ENCODE data around the gene SUPT5H. TPM values are rescaled to one million over a fixed set of nuclear protein-coding genes. Genes with fewer than 3 reads are reported as not detected.
A peak's percentile ranks its signal among the peaks of the same experiment; 100 is the strongest.
"Not testable (repeated sequence)": the region's sequence is repeated elsewhere in the genome, so short reads cannot be mapped to it uniquely, and the experiment has no call there.

The SUPT5H gene
- total RNA-seq, 1 experiment from 2014 or later, result 171 TPM

- Mint-ChIP-seq H3K36me3 (ENCODE audit: insufficient read depth, unreplicated experiment) (peaks cover 70% of the 10 kb centered on the region), H3K4me1 (ENCODE audit: low read depth, unreplicated experiment) (peaks cover 18% of the 10 kb centered on the region), H3K27ac (ENCODE audit: unreplicated experiment) (no peak overlapping the region), H3K4me3 (ENCODE audit: unreplicated experiment) (no peak overlapping the region), H3K9me3 (ENCODE audit: unreplicated experiment) (no peaks in the 10 kb centered on the region), H3K27me3 (ENCODE audit: insufficient read depth, unreplicated experiment) (no peaks in the 10 kb centered on the region)
- intact Hi-C loops (cut with micrococcal nuclease; ENCODE audit: unreplicated experiment), result no loop called here
- peaks cover 3% of the 10 kb centered on the region for H3K36me3 ChIP-seq (ENCODE audit: control insufficient read depth, insufficient read depth, low read length)
- H3K4me1 ChIP-seq, result peaks cover 8% of the 10 kb centered on the region
- no peaks in the 10 kb centered on the region for H3K27me3 ChIP-seq (replicated peaks; ENCODE audit: control insufficient read depth, insufficient read depth, low read length)
- no peaks in the 10 kb centered on the region for H3K9me3 ChIP-seq
- DNase-seq, result no peak
- POLR2A ChIA-PET, result no interaction called here
- no TSS peak for BruUV-seq (replicated peaks)
- H3K4me3 ChIP-seq (ENCODE audit: low read depth, low read length), result no peak overlapping the region
- CTCF ChIA-PET, result no interaction called here
- no peak for TF ChIP-seq CTCF (IDR thresholded peaks at IDR 0.05; ENCODE audit: insufficient read depth in 1 of 2, low read depth in 1 of 2, low read length in 1 of 2, severe bottlenecking in 1 of 2, unreplicated experiment in 1 of 2)
Observed at GRCh38 chr19:39448271-39448670, 2.9 kb downstream of the SUPT5H start.

GRCh38 chr19:39449116-39449797 lies 3.9 kb downstream of the SUPT5H start:
- Mint-ChIP-seq H3K4me1 (ENCODE audit: low read depth, unreplicated experiment) (peaks cover 18% of the 10 kb centered on the region), H3K4me3 (ENCODE audit: unreplicated experiment) (no peak overlapping the region), H3K27ac (ENCODE audit: unreplicated experiment) (peak overlapping the region; percentile 61), H3K27me3 (ENCODE audit: insufficient read depth, unreplicated experiment) (no peaks in the 10 kb centered on the region), H3K36me3 (ENCODE audit: insufficient read depth, unreplicated experiment) (peaks cover 74% of the 10 kb centered on the region), H3K9me3 (ENCODE audit: unreplicated experiment) (no peaks in the 10 kb centered on the region)
- H3K4me1 ChIP-seq, result peaks cover 8% of the 10 kb centered on the region
- H3K27me3 ChIP-seq (replicated peaks; ENCODE audit: control insufficient read depth, insufficient read depth, low read length), result no peaks in the 10 kb centered on the region
- no peak overlapping the region for H3K4me3 ChIP-seq (ENCODE audit: low read depth, low read length)
- POLR2A ChIA-PET, result no interaction called here
- no peak for DNase-seq
- CTCF ChIA-PET, result interaction anchor here (0.6 to 0.7 kb wide), 2 partner anchors 25 kb away, joined by 3 read pairs; no protein-coding TSS in a partner anchor
- H3K36me3 ChIP-seq (ENCODE audit: control insufficient read depth, insufficient read depth, low read length), result peaks cover 3% of the 10 kb centered on the region
- intact Hi-C loops (cut with micrococcal nuclease; ENCODE audit: unreplicated experiment), result no loop called here
- no TSS peak for BruUV-seq (replicated peaks)
- no peaks in the 10 kb centered on the region for H3K9me3 ChIP-seq
- no peak for TF ChIP-seq CTCF (IDR thresholded peaks at IDR 0.05; ENCODE audit: insufficient read depth in 1 of 2, low read depth in 1 of 2, low read length in 1 of 2, severe bottlenecking in 1 of 2, unreplicated experiment in 1 of 2)

- Mint-ChIP-seq H3K4me1 (ENCODE audit: low read depth, unreplicated experiment) (peaks cover 15% of the 10 kb centered on the region), H3K36me3 (ENCODE audit: insufficient read depth, unreplicated experiment) (peaks cover 71% of the 10 kb centered on the region)
- H3K4me3 ChIP-seq (ENCODE audit: low read depth, low read length); H3K9me3 Mint-ChIP-seq (ENCODE audit: unreplicated experiment); H3K4me1 ChIP-seq; DNase-seq; H3K36me3 ChIP-seq (ENCODE audit: control insufficient read depth, insufficient read depth, low read length); H3K27me3 Mint-ChIP-seq (ENCODE audit: insufficient read depth, unreplicated experiment); H3K9me3 ChIP-seq; H3K27me3 ChIP-seq (replicated peaks; ENCODE audit: control insufficient read depth, insufficient read depth, low read length); H3K27ac Mint-ChIP-seq (ENCODE audit: unreplicated experiment); BruUV-seq (replicated peaks); CTCF ChIA-PET; POLR2A ChIA-PET; intact Hi-C loops (cut with micrococcal nuclease; ENCODE audit: unreplicated experiment); H3K4me3 Mint-ChIP-seq (ENCODE audit: unreplicated experiment): not testable (repeated sequence)
Observed at GRCh38 chr19:39451257-39451656, 5.9 kb downstream of the SUPT5H start.

Data from Caco-2 (cell line).